Ishikawa (cell line): ENCODE results near the gene TP53TG5.
A peak's percentile ranks its signal among the peaks of the same experiment; 100 is the strongest.

Experiments used
- CEBPB ChIP-seq: IDR thresholded peaks from 2 replicates; pipeline ENCODE4 v1.6.1; 2012
- CREB1 ChIP-seq: IDR thresholded peaks from 2 replicates; pipeline ENCODE4 v1.6.1; 2012; ENCODE audit warnings: low read depth
- EP300 ChIP-seq: IDR thresholded peaks from 2 replicates; pipeline ENCODE4 v1.6.1; 2012; ENCODE audit warnings: borderline replicate concordance
- RAD21 ChIP-seq: IDR thresholded peaks from 2 replicates; pipeline ENCODE4 v1.6.1; 2012; ENCODE audit warnings: low read depth
- TAF1 ChIP-seq: IDR thresholded peaks from 2 replicates; pipeline ENCODE4 v1.6.1; 2012; ENCODE audit warnings: low read depth, mild to moderate bottlenecking
- TCF12 ChIP-seq: IDR thresholded peaks from 2 replicates; pipeline ENCODE4 v1.6.1; 2012; ENCODE audit warnings: low read depth
- YY1 ChIP-seq: IDR thresholded peaks from 2 replicates; pipeline ENCODE4 v1.6.1; 2012; ENCODE audit warnings: low read depth
- ZBTB7A ChIP-seq: IDR thresholded peaks from 2 replicates; pipeline ENCODE4 v1.6.1; 2012; ENCODE audit warnings: low read depth
- TF ChIP-seq, protein P1 (sequence below): IDR thresholded peaks from 2 replicates; pipeline ENCODE4 v1.6.1; 2012; ENCODE audit warnings: low read depth, mild to moderate bottlenecking
- TF ChIP-seq, protein P2 (sequence below): IDR thresholded peaks from 2 replicates; pipeline ENCODE4 v1.6.1; 2012

DNA sequence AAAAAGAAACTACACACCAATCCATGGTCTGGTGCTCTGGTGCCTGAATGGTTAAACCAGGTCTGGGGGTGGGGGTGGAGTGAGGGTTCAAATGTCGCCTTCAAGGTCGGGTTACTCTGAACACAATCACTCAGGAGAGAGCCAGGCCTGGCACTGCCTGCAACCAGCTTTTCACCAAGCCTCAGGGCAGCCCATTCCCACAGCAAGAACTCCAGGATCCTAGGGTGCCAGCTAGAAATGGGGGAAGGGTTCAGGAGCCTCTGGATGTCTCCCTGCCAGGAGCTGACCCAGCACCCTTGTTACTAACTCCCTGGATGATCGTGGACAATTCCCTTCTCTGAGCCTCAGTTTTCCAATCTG is 36.6 kb downstream of the TP53TG5 start:
- TF ChIP-seq, protein P1, sequence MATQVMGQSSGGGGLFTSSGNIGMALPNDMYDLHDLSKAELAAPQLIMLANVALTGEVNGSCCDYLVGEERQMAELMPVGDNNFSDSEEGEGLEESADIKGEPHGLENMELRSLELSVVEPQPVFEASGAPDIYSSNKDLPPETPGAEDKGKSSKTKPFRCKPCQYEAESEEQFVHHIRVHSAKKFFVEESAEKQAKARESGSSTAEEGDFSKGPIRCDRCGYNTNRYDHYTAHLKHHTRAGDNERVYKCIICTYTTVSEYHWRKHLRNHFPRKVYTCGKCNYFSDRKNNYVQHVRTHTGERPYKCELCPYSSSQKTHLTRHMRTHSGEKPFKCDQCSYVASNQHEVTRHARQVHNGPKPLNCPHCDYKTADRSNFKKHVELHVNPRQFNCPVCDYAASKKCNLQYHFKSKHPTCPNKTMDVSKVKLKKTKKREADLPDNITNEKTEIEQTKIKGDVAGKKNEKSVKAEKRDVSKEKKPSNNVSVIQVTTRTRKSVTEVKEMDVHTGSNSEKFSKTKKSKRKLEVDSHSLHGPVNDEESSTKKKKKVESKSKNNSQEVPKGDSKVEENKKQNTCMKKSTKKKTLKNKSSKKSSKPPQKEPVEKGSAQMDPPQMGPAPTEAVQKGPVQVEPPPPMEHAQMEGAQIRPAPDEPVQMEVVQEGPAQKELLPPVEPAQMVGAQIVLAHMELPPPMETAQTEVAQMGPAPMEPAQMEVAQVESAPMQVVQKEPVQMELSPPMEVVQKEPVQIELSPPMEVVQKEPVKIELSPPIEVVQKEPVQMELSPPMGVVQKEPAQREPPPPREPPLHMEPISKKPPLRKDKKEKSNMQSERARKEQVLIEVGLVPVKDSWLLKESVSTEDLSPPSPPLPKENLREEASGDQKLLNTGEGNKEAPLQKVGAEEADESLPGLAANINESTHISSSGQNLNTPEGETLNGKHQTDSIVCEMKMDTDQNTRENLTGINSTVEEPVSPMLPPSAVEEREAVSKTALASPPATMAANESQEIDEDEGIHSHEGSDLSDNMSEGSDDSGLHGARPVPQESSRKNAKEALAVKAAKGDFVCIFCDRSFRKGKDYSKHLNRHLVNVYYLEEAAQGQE = no peak
- no peak for TF ChIP-seq YY1
- TF ChIP-seq, protein P2, sequence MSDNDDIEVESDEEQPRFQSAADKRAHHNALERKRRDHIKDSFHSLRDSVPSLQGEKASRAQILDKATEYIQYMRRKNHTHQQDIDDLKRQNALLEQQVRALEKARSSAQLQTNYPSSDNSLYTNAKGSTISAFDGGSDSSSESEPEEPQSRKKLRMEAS = 0 out of 2 replicates have a peak, but pooled peaks have one; percentile 3
- peak; percentile 36; the same call in 1 of the 2 replicates for TF ChIP-seq TAF1
- TF ChIP-seq RAD21 = no peak
- no peak for TF ChIP-seq CREB1
- no peak for TF ChIP-seq ZBTB7A
- TF ChIP-seq CEBPB = no peak
- no peak for TF ChIP-seq TCF12
- TF ChIP-seq EP300 = no peak; the same call in 1 of the 2 replicates
